Measurements from ENCODE around the gene PLXNA1. TPM values are rescaled to one million over a fixed set of nuclear protein-coding genes. Genes with fewer than 3 reads are reported as not detected.

PLXNA1 gene
- polyA plus RNA-seq, 1 of the 3 experiments (the other 2 are of a cell fraction): 48.1 TPM

- Histone ChIP-seq H3F3A (replicated peaks; ENCODE audit: insufficient read depth) (no peaks in the 10 kb centered on the region), H3K27ac (ENCODE audit: low read depth in 2 of 2, low read length in 1 of 2) (no peak overlapping the region), H3K9me3 (no peaks in the 10 kb centered on the region), H4K20me1 (ENCODE audit: insufficient read depth) (0 out of 2 replicates have a peak, but pooled peaks cover 2% of the 10 kb centered on the region), H3K79me2 (ENCODE audit: insufficient read depth) (no peaks in the 10 kb centered on the region), H3K36me3 (replicated peaks in 1 of 2; ENCODE audit: control insufficient read depth in 1 of 2, insufficient read depth in 2 of 2, low read length in 1 of 2) (peaks cover 12 to 89% of the 10 kb centered on the region in 2 experiments), H3K9me2 (no peaks in the 10 kb centered on the region), H3K4me1 (ENCODE audit: control insufficient read depth in 1 of 2, insufficient read depth in 2 of 2, low read depth in 1 of 2, low read length in 1 of 2) (peaks cover 10 to 36% of the 10 kb centered on the region in 2 experiments; a peak in 2 of 4 replicates), H3K27me3 (ENCODE audit: insufficient read depth) (no peaks in the 10 kb centered on the region), H3K4me3 (ENCODE audit: low read depth in 2 of 2, low read length in 1 of 2) (no peak overlapping the region), H3K9ac (no peak overlapping the region), H2AFZ (ENCODE audit: low read depth) (no peak overlapping the region), H3K4me2 (no peak overlapping the region)
- 98% methylated on average over 7 of the region's 15 CpGs for WGBS (ENCODE audit: low lambda C conversion rate)
- ChIA-PET CTCF (interaction anchor here (0.6 to 1.4 kb wide), 7 partner anchors 9 to 532 kb away, joined by 3 to 4 read pairs (median 3); no protein-coding TSS in a partner anchor), POLR2A (interaction anchor here (0.8 kb wide), 1 partner anchor 57 kb away, joined by 3 read pairs; no protein-coding TSS in a partner anchor)
- no peak for DNase-seq
- TF ChIP-seq, protein P1, sequence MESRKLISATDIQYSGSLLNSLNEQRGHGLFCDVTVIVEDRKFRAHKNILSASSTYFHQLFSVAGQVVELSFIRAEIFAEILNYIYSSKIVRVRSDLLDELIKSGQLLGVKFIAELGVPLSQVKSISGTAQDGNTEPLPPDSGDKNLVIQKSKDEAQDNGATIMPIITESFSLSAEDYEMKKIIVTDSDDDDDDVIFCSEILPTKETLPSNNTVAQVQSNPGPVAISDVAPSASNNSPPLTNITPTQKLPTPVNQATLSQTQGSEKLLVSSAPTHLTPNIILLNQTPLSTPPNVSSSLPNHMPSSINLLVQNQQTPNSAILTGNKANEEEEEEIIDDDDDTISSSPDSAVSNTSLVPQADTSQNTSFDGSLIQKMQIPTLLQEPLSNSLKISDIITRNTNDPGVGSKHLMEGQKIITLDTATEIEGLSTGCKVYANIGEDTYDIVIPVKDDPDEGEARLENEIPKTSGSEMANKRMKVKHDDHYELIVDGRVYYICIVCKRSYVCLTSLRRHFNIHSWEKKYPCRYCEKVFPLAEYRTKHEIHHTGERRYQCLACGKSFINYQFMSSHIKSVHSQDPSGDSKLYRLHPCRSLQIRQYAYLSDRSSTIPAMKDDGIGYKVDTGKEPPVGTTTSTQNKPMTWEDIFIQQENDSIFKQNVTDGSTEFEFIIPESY (IDR thresholded peaks at IDR 0.05; ENCODE audit: borderline replicate concordance, low read depth): no peak
- no peak for TF ChIP-seq GATA2 (CRISPR knock-in tag; IDR thresholded peaks at IDR 0.05)
- TF ChIP-seq POLR2AphosphoS5 (IDR thresholded peaks at IDR 0.05; ENCODE audit: low read depth, low read length): no peak
- no peak for TF ChIP-seq YY1 (IDR thresholded peaks at IDR 0.05; ENCODE audit: low read depth)
- no peak for TF ChIP-seq RXRA (IDR thresholded peaks at IDR 0.05; ENCODE audit: borderline replicate concordance, low read depth)
- no peak for TF ChIP-seq IRF3 (IDR thresholded peaks at IDR 0.05; ENCODE audit: low read depth, low read length)
- no peak for TF ChIP-seq NRF1 (IDR thresholded peaks at IDR 0.05; ENCODE audit: low read depth, low read length)
- TF ChIP-seq CHD2 (IDR thresholded peaks at IDR 0.05; ENCODE audit: low read length, partially characterized antibody): no peak
- TF ChIP-seq PBX3 (IDR thresholded peaks at IDR 0.05): no peak
- TF ChIP-seq, protein P2, sequence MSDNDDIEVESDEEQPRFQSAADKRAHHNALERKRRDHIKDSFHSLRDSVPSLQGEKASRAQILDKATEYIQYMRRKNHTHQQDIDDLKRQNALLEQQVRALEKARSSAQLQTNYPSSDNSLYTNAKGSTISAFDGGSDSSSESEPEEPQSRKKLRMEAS (IDR thresholded peaks at IDR 0.05; ENCODE audit: low read depth): no peak
- no peak for TF ChIP-seq EP300 (IDR thresholded peaks at IDR 0.05; ENCODE audit: borderline replicate concordance in 1 of 2, low read depth in 1 of 2, low read length in 1 of 2)
- TF ChIP-seq, protein P3, sequence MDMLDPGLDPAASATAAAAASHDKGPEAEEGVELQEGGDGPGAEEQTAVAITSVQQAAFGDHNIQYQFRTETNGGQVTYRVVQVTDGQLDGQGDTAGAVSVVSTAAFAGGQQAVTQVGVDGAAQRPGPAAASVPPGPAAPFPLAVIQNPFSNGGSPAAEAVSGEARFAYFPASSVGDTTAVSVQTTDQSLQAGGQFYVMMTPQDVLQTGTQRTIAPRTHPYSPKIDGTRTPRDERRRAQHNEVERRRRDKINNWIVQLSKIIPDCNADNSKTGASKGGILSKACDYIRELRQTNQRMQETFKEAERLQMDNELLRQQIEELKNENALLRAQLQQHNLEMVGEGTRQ (IDR thresholded peaks at IDR 0.05; ENCODE audit: borderline replicate concordance, low read depth, low read length): no peak
- no peak for TF ChIP-seq CTCF (IDR thresholded peaks at IDR 0.05)
- no peak for TF ChIP-seq GABPA (IDR thresholded peaks at IDR 0.05; ENCODE audit: low read depth)
- no peak for TF ChIP-seq TEAD4 (IDR thresholded peaks at IDR 0.05; ENCODE audit: borderline replicate concordance, insufficient read depth)
- TF ChIP-seq ELF1 (IDR thresholded peaks at IDR 0.05): no peak
- no peak for TF ChIP-seq TCF12 (IDR thresholded peaks at IDR 0.05)
- no peak for TF ChIP-seq FOXM1 (IDR thresholded peaks at IDR 0.05; ENCODE audit: low read depth)
These were observed 33.5 kb downstream of the PLXNA1 start for GRCh38 chr3:127016461-127016860.

Data from SK-N-SH (cell line).